ENCODE measurements around the gene PSMB7.

GRCh38 chr9:124453586-124454191 lies 38.4 kb upstream of the PSMB7 start:
- TF ChIP-seq CTCF (IDR thresholded peaks at IDR 0.05; ENCODE audit: low read depth, low read length) (no peak), POLR2A (IDR thresholded peaks at IDR 0.05; ENCODE audit: extremely low read depth, insufficient read length) (no peak)

Measured in NB4 (cell line).